Fibroblast of peridontal ligament (primary cell): ENCODE measurements around the gene PROS1.
"Not testable (repeated sequence)": the region's sequence is repeated elsewhere in the genome, so short reads cannot be mapped to it uniquely, and the experiment has no call there.

Source experiments
- DNase-seq: peaks from one replicate; pipeline ENCODE4 v3.0.0-alpha.2; 2010; ENCODE audit errors: extremely low read depth

The PROS1 gene

DNA sequence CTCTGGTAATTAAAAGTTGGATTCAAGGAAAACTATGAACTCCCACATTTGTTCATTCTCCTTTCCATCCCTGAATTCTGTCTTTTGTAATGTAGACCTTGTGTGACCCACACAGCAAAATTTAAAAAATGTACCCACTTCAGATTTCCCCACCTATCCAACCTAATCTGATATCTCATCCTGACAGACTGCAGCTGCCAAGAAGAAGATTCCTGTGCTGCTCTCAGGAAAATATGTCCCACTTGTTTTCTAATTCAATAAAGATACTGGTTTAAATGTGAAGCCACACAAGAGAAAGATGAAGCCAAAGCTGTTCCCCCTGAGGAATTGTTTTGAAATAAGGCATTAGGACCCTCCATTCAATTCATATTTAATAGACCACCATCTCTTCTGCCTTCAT lies 100.3 kb downstream of the PROS1 start:
- DNase-seq, result not testable (repeated sequence)

DNA sequence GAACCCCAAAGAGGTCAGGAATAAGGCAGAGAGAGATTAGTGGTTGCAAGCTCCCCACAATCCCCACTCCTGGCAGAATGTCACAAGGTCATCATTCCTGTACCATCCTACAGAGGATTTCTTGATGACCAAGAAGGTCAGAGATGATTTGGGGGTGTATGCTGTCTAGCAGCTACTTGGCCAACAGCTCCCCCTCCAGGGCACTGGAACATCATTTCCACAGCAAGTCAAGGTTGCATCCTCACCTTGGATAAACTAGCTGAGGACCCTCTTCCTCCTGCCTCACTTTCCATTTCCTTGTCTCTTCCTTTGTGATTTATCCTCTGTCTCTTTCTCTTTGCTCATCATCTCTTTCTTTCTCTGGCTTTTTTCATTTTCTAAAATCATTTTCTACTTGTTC lies 106.3 kb downstream of the PROS1 start:
- DNase-seq, result no peak

- no peak for DNase-seq
These were observed 112.7 kb downstream of the PROS1 start for GRCh38 chr3:93861017-93861416.

DNA sequence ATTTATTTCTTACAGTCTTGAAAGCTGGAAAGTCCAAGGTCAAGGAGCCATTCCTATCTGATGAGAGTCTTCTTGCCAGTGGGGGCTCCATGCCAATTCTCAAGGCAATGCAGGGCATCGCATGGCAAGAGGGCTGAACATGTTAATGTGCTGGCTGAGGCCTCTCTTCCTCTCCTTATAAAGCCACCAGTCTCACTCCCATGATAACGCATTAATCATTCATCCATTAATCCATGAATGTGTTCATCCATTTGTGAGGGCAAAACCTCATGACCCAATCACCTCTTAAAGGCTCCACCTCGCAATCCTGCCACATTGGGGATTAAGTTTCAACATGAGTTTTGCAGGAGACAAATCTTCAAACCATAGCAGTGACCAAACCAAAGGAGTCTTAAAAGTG lies 118.3 kb downstream of the PROS1 start:
- no peak for DNase-seq

DNA sequence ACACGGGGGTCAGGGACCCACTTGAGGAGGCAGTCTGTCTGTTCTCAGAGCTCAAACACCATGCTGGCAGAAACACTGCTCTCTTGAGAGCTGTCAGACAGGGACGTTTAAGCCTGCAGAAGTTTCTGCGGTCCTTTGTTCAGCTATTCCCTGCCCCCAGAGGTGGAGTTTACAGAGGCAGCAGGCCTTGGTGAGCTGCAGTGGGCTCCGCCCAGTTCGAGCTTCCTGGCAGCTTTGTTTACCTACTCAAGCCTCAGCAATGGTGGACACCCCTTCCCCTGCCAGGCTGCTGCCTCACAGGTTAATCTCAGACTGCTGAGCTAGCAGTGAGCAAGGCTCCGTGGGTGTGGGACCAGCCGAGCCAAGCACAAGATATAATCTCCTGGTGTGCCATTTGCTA lies 121.5 kb downstream of the PROS1 start:
- not testable (repeated sequence) for DNase-seq

DNA sequence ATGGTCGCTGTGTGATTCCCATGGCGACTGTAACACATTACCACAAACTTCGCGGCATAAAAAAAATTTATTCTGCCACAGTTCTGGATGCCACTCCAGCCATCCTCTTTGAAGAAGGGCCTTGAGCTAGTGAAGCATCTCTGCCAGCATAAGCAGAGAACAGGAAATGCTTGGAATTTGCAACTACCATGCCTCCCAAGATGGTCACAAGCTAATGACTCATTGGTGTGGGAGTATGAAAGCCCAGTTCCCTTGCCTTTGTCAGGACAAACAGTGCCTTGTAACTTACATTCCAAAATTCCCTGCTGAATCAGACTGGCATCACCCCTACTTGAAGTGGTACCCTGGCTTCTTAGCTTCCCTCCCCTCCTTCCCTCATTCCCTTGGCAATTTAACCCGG lies 129.7 kb downstream of the PROS1 start:
- DNase-seq, result peak; percentile 87

- DNase-seq, result not testable (repeated sequence)
These were observed 134.5 kb downstream of the PROS1 start for GRCh38 chr3:93839193-93839592.
